Measurements from ENCODE around the gene NUDCD2.
"Not testable (repeated sequence)": the region's sequence is repeated elsewhere in the genome, so short reads cannot be mapped to it uniquely, and the experiment has no call there.

Gene NUDCD2

DNA sequence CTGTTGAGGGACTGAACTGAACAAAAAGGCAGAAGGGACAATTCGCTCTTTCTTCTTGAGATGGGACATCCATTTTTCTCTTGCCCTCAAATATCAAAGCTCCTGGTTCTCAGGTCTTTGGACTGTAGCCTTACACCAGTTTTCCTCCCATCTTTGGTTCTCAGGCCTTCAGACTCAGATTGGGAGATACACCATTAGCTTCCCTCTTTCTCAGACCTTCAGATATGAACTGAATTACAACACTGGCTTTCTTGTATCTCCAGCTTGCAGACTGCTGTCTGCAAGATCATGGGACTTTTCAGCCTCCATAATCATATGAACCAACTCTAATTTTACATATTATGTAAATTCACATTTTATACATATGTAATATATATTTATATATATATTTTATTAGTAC lies 35.1 kb downstream of the NUDCD2 start:
- TF ChIP-seq ZNF274 (IDR thresholded peaks at IDR 0.05; ENCODE audit: low read depth, low read length): no peak
- H3K4me3 ChIP-seq (ENCODE audit: low read length): no peak overlapping the region

DNA sequence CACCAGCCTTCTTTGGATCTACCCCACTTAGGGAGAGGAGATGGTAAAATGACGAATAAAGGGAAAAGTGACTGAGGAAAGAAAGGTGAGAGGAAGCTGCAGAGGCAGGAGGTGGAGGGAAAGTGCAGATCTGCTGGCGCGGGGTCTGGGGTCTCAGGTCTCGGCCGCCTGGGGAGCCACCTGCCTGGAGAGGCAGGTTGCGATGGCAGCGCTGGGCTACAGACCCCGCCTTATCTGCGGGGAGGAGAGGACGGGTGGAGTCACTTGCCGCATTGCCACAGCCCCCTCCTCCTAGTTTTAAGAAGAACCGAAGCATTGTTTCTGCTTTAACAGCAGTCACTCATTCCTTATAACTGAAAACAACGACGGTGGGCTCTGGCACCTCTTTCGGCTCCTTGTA lies 44.2 kb downstream of the NUDCD2 start:
- not testable (repeated sequence) for H3K4me3 ChIP-seq (ENCODE audit: low read length)

DNA sequence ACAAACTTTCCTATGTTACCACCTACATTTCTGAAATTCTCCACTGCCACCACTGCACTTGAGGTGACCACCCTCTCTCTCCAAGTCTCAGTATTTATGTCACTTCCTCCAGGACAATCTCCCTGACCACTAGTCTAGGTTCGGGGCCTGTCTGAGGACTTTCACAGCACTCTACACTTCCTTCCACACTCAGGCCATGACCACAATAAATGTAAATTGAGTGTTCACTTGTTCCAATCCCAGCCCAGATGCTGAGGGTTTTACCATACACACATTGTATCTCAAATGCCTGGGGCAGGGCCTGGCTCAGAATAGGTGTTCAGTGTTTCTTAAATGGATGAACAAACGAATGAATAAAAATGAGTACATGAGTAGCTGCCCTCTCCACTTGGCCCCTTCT lies 49.4 kb downstream of the NUDCD2 start:
- no peak overlapping the region for H3K4me3 ChIP-seq (ENCODE audit: low read length)
- no peak for TF ChIP-seq ZNF274 (IDR thresholded peaks at IDR 0.05; ENCODE audit: low read depth, low read length)

DNA sequence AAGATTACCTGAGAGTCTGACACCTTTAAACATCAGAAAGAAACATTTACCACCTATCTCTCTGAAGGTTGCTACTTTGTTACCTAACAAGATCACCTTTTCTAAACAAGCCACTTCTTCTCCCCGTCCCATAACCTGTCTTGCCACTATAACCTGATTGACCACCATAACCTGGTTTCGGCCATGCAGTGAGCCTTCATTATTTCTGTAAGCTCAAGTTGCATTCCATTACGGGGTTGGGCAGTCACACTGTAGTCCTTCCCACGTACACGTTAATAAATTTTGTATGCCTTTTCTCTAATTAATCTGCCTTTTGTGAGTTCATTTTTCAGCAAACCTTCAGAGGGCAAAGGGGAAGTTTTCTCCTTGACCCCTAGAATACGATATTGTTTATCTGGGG lies 50.5 kb downstream of the NUDCD2 start:
- no peak overlapping the region for H3K4me3 ChIP-seq (ENCODE audit: low read length)
- no peak for TF ChIP-seq ZNF274 (IDR thresholded peaks at IDR 0.05; ENCODE audit: low read depth, low read length)

DNA sequence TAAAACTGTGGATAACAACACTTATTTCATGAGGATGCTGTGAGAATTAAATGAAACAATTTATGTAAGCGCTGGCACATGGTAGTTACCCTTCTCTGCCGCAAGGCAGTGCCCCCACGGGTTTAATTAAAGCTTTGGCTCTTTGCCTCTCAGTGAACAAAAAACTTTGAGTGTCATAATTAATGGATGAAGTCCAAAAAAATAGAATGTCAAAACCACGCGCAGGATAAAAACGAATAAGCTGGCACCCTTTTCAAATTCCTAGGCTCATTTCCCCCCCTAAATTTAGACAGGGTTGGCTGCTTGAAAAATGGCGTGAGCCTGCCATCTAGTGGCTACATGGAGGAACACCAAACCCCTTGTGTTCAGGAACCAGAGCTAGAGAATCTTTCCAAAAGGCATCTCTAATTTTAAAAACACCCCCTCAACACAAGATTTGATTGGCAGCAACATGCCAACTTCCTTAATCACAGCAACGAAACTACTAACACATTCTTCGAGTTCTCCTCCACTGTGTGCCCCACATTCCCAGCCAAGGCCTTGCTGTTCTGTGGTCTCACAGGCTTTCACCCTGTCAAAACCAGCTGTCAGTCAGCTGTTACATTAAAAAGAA lies 51.5 kb downstream of the NUDCD2 start:
- H3K4me3 ChIP-seq (ENCODE audit: low read length): no peak overlapping the region
- no peak for TF ChIP-seq ZNF274 (IDR thresholded peaks at IDR 0.05; ENCODE audit: low read depth, low read length)

DNA sequence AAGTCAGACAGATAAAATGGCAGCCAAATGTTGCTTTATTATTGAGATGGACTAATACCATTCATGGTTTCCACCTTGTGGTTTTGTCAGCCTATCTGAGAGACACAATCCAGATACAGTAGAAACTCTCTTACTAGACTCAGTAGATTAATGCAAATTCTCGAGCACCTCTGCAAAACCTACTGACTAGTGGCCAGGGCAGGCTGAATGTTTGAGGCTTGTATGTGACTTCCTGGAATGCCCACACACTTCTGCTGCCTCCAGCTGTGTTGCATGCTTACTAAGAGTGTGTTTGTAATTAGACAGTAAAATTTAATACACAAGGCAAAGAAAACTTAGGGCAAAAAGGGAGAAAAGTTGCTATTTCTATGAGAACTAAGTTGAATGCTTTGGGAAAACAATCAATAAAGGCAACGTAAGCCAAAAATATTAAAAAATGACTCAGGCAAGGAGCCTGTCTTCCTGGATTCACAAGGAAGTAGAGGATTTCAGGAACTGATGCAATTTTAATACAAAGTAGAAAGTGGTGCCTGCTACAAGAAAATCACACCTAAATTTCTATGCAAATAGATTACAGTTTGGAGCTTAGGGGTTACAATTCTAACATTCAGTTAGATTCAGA lies 52.8 kb downstream of the NUDCD2 start:
- no peak for TF ChIP-seq ZNF274 (IDR thresholded peaks at IDR 0.05; ENCODE audit: low read depth, low read length)
- H3K4me3 ChIP-seq (ENCODE audit: low read length): no peak overlapping the region

DNA sequence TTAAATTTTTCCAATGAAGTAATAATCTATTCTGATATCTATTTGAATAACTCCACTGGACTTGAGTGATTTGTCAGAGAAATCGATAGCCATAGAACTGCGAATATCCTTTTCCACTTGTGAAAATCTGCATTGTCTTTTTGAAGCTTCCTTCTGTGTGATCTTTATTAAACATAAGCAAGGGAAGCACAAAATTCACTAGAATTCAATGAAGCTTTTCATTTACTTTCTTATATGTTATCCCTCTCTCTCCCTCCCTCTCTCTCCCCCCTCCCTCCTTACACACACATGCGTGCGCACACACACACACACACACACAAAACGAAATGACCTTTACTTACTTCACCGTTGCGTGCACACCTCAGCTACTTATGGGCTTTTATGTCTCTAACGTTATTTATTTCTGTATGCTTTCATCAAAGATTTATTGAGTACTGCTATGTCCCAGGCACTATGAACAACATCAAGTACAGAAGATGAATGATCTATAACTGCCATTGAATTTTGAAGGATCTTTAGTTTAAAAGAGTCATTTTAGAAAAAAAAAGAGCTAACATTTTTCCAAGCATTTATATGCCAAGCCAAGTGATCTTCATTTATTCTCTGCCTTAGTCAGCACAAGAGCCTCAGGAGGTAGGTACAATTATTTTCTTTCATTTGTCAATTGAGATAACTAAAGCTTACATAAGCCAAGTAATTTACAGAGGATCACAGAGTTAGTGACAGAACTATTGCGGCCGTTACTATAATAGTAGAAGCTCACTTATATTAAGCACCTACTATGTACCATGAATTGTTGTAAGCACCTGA lies 55.3 kb downstream of the NUDCD2 start:
- TF ChIP-seq ZNF274 (IDR thresholded peaks at IDR 0.05; ENCODE audit: low read depth, low read length): no peak
- no peak overlapping the region for H3K4me3 ChIP-seq (ENCODE audit: low read length)

DNA sequence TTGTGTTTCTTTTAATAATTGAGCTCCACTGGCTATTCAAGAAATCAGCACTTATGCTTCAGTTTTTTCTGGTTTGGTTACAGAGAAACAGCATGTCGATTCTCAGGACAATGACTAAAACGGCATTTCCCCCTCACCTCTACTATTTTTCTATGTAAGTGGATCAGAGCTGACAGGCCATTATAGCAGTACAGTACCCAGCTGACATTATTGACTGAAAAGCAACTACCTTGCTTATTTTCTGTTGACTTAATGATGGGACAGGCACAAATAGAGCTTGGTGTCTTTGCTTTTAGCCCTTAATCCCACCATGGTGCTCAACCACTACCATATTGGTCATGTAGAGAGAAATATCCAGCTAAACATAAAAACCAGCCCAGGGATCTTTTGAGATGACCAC lies 57.9 kb downstream of the NUDCD2 start:
- H3K4me3 ChIP-seq (ENCODE audit: low read length): no peak overlapping the region
- no peak for TF ChIP-seq ZNF274 (IDR thresholded peaks at IDR 0.05; ENCODE audit: low read depth, low read length)

DNA sequence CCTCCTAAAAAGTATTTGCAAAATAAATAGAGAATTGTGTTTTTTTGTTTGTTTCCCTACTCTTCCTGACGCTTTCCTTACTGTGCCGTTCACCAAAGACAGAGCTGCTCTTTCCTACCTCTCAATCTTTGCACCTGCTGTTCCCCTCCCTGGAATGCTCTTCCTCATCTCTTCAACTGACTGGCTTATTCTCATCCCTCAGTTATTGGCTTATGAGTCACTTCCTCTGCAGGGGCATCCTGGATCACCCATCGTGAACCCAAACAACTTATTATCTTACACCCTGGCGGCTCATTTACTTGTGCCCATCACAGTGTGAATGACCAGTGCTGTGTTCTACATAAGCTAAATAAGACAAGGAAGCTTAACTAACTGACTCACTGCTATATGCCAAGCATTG lies 58.6 kb downstream of the NUDCD2 start:
- no peak overlapping the region for H3K4me3 ChIP-seq (ENCODE audit: low read length)
- TF ChIP-seq ZNF274 (IDR thresholded peaks at IDR 0.05; ENCODE audit: low read depth, low read length): no peak

DNA sequence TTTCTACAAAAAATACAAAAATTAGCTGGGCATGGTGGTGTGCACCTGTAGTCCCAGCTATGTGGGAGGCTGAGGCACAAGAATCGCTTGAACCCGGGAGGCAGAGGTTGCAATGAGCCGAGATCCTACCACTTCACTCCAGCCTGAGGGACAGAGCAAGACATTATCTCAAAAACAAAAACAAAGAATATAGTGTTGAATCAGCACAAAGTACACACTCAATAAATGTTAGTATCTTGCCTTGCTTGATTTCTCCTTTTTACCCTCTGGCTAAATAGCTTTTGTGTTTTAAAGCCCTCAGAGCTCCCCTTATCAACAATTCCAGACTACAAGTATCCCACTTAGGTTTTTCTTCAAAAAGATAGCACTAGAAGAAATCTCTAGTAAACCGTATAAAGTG lies 60.0 kb downstream of the NUDCD2 start:
- H3K4me3 ChIP-seq (ENCODE audit: low read length): no peak overlapping the region
- TF ChIP-seq ZNF274 (IDR thresholded peaks at IDR 0.05; ENCODE audit: low read depth, low read length): no peak

DNA sequence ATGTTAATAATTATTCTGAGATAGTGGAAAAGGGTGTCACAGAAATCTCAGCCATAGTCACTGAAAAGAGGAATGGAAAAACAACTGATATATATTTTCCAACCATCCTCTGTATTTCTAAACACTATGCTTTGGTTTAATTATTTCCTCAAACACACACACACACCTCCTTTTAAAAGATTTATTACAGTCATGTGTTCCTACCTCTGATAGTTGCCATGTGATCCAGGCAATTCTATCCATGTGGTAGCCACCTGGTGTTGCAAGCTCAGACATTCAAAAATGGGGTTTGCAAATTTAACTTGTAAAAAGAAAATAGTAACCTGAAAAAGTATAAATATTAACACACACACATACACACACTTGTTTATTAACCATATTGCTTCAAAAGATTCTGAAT lies 62.5 kb downstream of the NUDCD2 start:
- H3K4me3 ChIP-seq (ENCODE audit: low read length): no peak overlapping the region
- TF ChIP-seq ZNF274 (IDR thresholded peaks at IDR 0.05; ENCODE audit: low read depth, low read length): no peak

DNA sequence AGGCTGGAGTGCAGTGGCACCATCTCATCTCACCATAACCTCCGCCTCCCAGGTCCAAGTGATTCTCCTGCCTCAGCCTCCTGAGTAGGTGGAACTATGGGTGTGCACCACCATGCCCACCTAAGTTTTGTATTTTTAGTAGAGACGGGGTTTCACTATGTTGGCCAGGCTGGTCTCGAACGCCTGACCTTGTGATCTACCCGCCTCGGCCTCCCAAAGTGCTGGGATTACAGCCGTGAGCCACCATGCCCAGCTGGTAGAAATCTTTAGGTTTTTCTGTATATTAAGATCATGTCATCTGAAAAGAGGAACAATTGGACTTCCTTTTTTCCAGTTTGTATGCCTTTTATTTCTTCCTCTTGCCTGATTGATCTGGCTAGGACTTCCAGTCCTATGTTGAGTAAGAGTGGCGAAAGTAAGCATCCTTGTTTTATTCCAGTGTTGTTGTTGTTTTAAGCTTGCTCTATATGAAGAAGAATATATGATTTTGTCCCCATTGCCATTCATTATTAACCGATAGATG lies 63.0 kb downstream of the NUDCD2 start:
- H3K4me3 ChIP-seq (ENCODE audit: low read length): not testable (repeated sequence)
